Neural crest cell (in vitro differentiated cells): ENCODE measurements around the gene MAGOHB. TPM values are rescaled to one million over a fixed set of nuclear protein-coding genes. Genes with fewer than 3 reads are reported as not detected.

Source experiments
- DNase-seq: peaks from one replicate; pipeline ENCODE4 v3.0.0; 2021; ENCODE audit warnings: low read depth, mixed read lengths, low spot score
- H3K27ac Mint-ChIP-seq: one replicate; pipeline ENCODE4 v1.8.0; 2021; ENCODE audit warnings: mild to moderate bottlenecking, mixed read lengths; ENCODE audit not compliant: unreplicated experiment
- H3K27me3 Mint-ChIP-seq: 2 replicates; pipeline ENCODE4 v1.8.0; 2021; ENCODE audit warnings: low read depth, mild to moderate bottlenecking, mixed read lengths
- H3K36me3 Mint-ChIP-seq: 2 replicates; pipeline ENCODE4 v1.8.0; 2021; ENCODE audit warnings: low read depth, mild to moderate bottlenecking, mixed read lengths
- H3K4me1 Mint-ChIP-seq: 2 replicates; pipeline ENCODE4 v1.8.0; 2021; ENCODE audit warnings: mixed read lengths
- H3K4me3 Mint-ChIP-seq: one replicate; pipeline ENCODE4 v1.8.0; 2021; ENCODE audit warnings: mild to moderate bottlenecking, mixed read lengths
- H3K9me3 Mint-ChIP-seq: 2 replicates; pipeline ENCODE4 v1.8.0; 2021; ENCODE audit warnings: mixed read lengths
- CTCF ChIP-seq: fragments of 200-600 bp; sonication (generic); conservative IDR thresholded peaks from 2 replicates; pipeline ENCODE4 v1.5.0; 2021; ENCODE audit warnings: antibody characterized with exemption, mild to moderate bottlenecking
- total RNA-seq: library from RNA; stranded (reverse); gene quantifications from 2 replicates; pipeline ENCODE4 v1.2.1, GENCODE V29; 2021

The MAGOHB gene
- total RNA-seq, 1 donor from 2014 or later = 56.5 TPM

- no peak for TF ChIP-seq CTCF
- Mint-ChIP-seq H3K27me3 (peaks cover 36% of the 10 kb centered on the region), H3K4me3 (no peak overlapping the region), H3K9me3 (no peaks in the 10 kb centered on the region), H3K27ac (no peak overlapping the region), H3K4me1 (no peaks in the 10 kb centered on the region), H3K36me3 (no peaks in the 10 kb centered on the region)
- no peak for DNase-seq
Observed at GRCh38 chr12:10634427-10634826, 21.0 kb upstream of the MAGOHB start.

GRCh38 chr12:10633541-10633940 lies 20.1 kb upstream of the MAGOHB start:
- peaks cover 38% of the 10 kb centered on the region for H3K27me3 Mint-ChIP-seq
- no peak for DNase-seq
- H3K4me1 Mint-ChIP-seq = no peaks in the 10 kb centered on the region
- TF ChIP-seq CTCF = no peak
- H3K36me3 Mint-ChIP-seq = no peaks in the 10 kb centered on the region
- H3K4me3 Mint-ChIP-seq = no peak overlapping the region
- H3K9me3 Mint-ChIP-seq = no peaks in the 10 kb centered on the region
- H3K27ac Mint-ChIP-seq = no peak overlapping the region

- H3K27me3 Mint-ChIP-seq = peaks cover 51% of the 10 kb centered on the region
- H3K27ac Mint-ChIP-seq = no peak overlapping the region
- no peak overlapping the region for H3K4me3 Mint-ChIP-seq
- H3K4me1 Mint-ChIP-seq = no peaks in the 10 kb centered on the region
- no peak for TF ChIP-seq CTCF
- no peaks in the 10 kb centered on the region for H3K9me3 Mint-ChIP-seq
- no peaks in the 10 kb centered on the region for H3K36me3 Mint-ChIP-seq
- no peak for DNase-seq
Observed at GRCh38 chr12:10632226-10632625, 18.8 kb upstream of the MAGOHB start.

- DNase-seq = no peak
- no peaks in the 10 kb centered on the region for H3K4me1 Mint-ChIP-seq
- H3K9me3 Mint-ChIP-seq = no peaks in the 10 kb centered on the region
- H3K27me3 Mint-ChIP-seq = peaks cover 61% of the 10 kb centered on the region
- H3K4me3 Mint-ChIP-seq = no peak overlapping the region
- H3K36me3 Mint-ChIP-seq = no peaks in the 10 kb centered on the region
- TF ChIP-seq CTCF = no peak
- H3K27ac Mint-ChIP-seq = no peak overlapping the region
Observed at GRCh38 chr12:10624605-10625004, 11.2 kb upstream of the MAGOHB start.

- H3K36me3 Mint-ChIP-seq = no peaks in the 10 kb centered on the region
- H3K27ac Mint-ChIP-seq = no peak overlapping the region
- DNase-seq = no peak
- peaks cover 66% of the 10 kb centered on the region for H3K27me3 Mint-ChIP-seq
- no peak for TF ChIP-seq CTCF
- H3K4me1 Mint-ChIP-seq = no peaks in the 10 kb centered on the region
- no peak overlapping the region for H3K4me3 Mint-ChIP-seq
- no peaks in the 10 kb centered on the region for H3K9me3 Mint-ChIP-seq
Observed at GRCh38 chr12:10623131-10623530, 9.7 kb upstream of the MAGOHB start.

GRCh38 chr12:10621278-10621677 lies 7.9 kb upstream of the MAGOHB start:
- no peak for DNase-seq
- no peaks in the 10 kb centered on the region for H3K36me3 Mint-ChIP-seq
- H3K27me3 Mint-ChIP-seq = peaks cover 66% of the 10 kb centered on the region
- H3K4me3 Mint-ChIP-seq = no peak overlapping the region
- no peaks in the 10 kb centered on the region for H3K9me3 Mint-ChIP-seq
- no peaks in the 10 kb centered on the region for H3K4me1 Mint-ChIP-seq
- no peak for TF ChIP-seq CTCF
- no peak overlapping the region for H3K27ac Mint-ChIP-seq
